ENCODE data around the gene OPCML.

The OPCML gene

DNA sequence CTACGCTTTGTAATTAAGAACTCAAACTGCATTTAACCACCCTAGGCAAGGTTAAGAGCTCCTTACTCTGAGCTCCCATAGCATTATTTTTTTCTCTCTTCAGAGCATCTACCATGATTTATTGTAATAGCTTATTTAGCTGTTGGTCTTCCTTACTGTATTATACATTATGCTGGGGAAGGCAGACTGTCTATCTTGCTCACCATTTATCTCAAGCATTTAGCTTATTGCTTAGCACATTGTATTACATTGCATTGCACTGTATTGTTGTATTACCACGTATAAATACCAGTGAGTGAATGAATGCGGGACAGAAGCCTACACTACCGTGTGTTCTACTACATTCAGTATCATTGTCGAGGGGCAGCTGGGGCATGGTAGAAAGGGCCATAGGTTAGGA, 324.3 kb downstream of the OPCML start:
- ChIA-PET POLR2A (no interaction called here), CTCF (no interaction called here)
- DNase-seq (ENCODE audit: low read depth, low spot score): no peak

DNA sequence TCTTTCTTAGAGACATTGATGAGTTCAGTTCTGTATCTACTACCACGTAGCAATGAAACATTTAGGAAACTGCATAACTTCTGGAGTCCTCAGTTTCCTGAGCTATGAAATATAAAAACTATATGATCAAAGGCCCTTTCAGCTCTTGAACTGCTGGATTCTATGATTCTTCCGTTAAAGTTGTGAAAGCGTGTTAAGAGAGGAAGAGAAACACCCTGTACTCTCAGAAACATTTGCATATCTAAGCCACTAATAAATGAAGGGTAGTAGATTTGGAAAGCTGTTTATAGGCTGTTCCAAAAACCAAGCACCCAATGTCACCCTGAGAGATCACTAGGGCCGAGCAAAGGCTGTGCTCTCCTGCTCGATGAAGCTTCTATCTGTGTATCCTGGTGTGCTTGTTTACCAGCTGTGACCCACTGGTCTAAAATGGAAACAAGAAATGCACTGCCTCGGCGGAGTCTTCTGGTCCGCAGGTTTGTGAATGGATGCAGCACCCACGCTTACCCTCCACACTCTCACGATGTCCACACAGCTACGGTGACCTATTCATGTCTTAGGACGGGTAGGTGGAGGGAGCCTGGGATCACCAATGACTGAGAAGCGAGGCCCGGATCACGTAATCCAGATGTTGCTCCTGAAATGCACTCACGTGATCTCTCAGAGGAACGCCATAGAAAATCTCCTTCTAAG, 325.8 kb downstream of the OPCML start:
- H3K4me3 ChIP-seq (ENCODE audit: low read depth, low read length): no peak overlapping the region
- ChIA-PET CTCF (no interaction called here), POLR2A (no interaction called here)
- TF ChIP-seq, protein P1, sequence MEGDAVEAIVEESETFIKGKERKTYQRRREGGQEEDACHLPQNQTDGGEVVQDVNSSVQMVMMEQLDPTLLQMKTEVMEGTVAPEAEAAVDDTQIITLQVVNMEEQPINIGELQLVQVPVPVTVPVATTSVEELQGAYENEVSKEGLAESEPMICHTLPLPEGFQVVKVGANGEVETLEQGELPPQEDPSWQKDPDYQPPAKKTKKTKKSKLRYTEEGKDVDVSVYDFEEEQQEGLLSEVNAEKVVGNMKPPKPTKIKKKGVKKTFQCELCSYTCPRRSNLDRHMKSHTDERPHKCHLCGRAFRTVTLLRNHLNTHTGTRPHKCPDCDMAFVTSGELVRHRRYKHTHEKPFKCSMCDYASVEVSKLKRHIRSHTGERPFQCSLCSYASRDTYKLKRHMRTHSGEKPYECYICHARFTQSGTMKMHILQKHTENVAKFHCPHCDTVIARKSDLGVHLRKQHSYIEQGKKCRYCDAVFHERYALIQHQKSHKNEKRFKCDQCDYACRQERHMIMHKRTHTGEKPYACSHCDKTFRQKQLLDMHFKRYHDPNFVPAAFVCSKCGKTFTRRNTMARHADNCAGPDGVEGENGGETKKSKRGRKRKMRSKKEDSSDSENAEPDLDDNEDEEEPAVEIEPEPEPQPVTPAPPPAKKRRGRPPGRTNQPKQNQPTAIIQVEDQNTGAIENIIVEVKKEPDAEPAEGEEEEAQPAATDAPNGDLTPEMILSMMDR (IDR thresholded peaks at IDR 0.05; ENCODE audit: insufficient read depth, low read length, missing control alignments): no peak
- no peak for DNase-seq (ENCODE audit: low read depth, low spot score)

More for the DNA sequence above, 324.3 kb downstream of the OPCML start:
- TF ChIP-seq, protein P1 (IDR thresholded peaks at IDR 0.05; ENCODE audit: insufficient read depth, low read length, missing control alignments): no peak
- H3K4me3 ChIP-seq (ENCODE audit: low read depth, low read length): no peak overlapping the region

DNA sequence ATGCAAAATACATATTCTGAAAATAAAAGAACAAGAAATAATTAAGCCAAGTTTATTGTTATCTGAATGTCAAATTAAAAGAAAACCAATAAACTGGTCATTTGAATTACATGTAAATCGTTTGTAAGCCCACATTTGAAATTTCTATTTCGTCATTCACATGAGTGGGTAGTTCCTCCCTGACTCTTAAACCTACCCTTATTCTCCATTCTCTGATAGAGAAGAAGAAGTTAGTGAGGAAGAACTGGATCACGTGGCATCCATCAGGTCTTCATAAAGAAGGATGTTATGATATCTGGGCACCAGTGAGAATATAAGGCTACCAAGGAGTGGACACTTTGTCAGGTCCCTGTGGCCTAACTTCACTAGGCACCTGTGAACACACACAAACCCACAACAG, 328.1 kb downstream of the OPCML start:
- ChIA-PET CTCF (no interaction called here), POLR2A (no interaction called here)
- no peak overlapping the region for H3K4me3 ChIP-seq (ENCODE audit: low read depth, low read length)
- TF ChIP-seq, protein P1 (IDR thresholded peaks at IDR 0.05; ENCODE audit: insufficient read depth, low read length, missing control alignments): no peak
- DNase-seq (ENCODE audit: low read depth, low spot score): no peak

DNA sequence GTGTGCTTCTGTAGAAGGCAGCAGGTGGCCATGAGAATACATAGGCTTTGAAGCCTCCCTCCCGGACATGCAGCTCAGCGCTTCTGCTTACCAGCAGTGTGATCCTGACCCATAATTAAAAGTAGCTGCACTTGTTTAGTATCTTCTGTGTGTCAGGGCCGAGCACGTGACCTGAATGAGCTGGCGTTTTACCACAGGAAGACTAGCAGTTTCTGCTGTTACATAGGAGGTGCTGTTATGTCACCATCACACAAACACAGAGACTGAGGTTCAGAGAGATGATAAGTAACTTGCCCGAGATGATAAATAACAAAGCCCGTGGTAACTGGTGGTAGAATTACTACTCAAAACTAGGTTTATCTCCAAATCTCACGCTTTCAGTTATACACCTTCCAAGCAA, 329.5 kb downstream of the OPCML start:
- ChIA-PET POLR2A (no interaction called here), CTCF (no interaction called here)
- H3K4me3 ChIP-seq (ENCODE audit: low read depth, low read length): no peak overlapping the region
- TF ChIP-seq, protein P1 (IDR thresholded peaks at IDR 0.05; ENCODE audit: insufficient read depth, low read length, missing control alignments): no peak
- DNase-seq (ENCODE audit: low read depth, low spot score): no peak

DNA sequence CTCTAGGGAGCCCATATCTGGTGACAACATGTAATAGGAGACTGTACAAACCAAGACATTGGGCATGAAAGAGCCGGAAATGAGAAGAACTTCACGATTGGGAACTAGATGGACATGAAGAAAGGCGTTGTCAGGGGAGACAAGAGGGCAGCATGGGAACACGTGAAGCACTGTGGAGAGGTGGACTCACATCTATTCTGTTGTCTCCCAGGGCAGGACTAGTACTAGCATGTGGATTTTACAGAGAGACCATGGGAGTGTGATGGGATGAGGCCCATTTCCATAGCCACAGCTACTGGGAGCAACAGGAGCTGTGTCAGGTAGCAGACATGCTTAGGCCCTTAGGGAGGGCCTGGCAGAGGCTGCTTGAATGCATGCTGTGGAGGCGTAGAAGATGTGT, 333.9 kb downstream of the OPCML start:
- CTCF ChIA-PET: no interaction called here
- POLR2A ChIA-PET: no interaction called here
- TF ChIP-seq, protein P1 (IDR thresholded peaks at IDR 0.05; ENCODE audit: insufficient read depth, low read length, missing control alignments): no peak
- H3K4me3 ChIP-seq (ENCODE audit: low read depth, low read length): no peak overlapping the region
- no peak for DNase-seq (ENCODE audit: low read depth, low spot score)

DNA sequence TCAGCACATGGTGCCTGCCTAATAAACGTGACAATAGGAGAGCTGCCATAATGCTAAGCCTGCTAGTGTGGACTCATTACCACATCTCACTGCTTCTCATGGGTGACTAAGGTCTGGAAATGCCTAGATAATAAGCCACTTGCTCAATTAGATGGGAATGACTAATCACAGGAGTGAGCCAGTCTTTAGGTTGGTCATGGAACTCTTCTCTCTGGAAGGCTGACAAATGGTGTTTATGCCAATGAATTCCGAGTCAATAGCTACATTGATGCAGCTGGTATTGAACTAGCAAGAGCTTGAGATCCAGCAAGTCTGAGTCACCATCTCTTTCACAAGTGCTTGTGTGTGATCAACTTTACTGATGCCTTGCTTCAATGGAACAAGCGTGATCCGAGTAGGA, 334.9 kb downstream of the OPCML start:
- no peak for DNase-seq (ENCODE audit: low read depth, low spot score)
- TF ChIP-seq, protein P1 (IDR thresholded peaks at IDR 0.05; ENCODE audit: insufficient read depth, low read length, missing control alignments): no peak
- POLR2A ChIA-PET: no interaction called here
- H3K4me3 ChIP-seq (ENCODE audit: low read depth, low read length): no peak overlapping the region
- CTCF ChIA-PET: no interaction called here
